ENCODE results near the gene FAIM2. TPM values are rescaled to one million over a fixed set of nuclear protein-coding genes. Genes with fewer than 3 reads are reported as not detected.

Gene FAIM2
- total RNA-seq, 1 donor from 2014 or later, result 0.47 TPM

DNA sequence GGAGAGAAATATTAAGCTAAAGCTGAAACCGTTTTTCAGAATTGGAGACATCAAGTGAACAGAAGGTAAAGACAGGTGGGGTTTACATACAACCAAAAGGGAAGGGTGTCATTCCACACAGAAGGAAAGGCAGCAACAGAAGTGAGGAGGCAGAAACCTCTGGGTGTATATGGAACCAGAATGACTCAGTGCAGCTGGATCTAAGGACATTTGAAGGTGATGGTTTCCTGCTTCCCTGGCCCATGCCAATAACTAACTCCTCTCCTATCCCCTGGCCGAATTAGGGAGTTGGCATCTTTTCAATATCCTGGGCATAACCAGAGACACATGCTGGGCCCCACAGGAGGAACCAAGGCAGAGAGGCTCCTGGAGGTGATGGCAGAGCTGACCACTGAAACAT is 83.9 kb downstream of the FAIM2 start:
- no peak for DNase-seq (ENCODE audit: low spot score)
- TF ChIP-seq, protein P1, sequence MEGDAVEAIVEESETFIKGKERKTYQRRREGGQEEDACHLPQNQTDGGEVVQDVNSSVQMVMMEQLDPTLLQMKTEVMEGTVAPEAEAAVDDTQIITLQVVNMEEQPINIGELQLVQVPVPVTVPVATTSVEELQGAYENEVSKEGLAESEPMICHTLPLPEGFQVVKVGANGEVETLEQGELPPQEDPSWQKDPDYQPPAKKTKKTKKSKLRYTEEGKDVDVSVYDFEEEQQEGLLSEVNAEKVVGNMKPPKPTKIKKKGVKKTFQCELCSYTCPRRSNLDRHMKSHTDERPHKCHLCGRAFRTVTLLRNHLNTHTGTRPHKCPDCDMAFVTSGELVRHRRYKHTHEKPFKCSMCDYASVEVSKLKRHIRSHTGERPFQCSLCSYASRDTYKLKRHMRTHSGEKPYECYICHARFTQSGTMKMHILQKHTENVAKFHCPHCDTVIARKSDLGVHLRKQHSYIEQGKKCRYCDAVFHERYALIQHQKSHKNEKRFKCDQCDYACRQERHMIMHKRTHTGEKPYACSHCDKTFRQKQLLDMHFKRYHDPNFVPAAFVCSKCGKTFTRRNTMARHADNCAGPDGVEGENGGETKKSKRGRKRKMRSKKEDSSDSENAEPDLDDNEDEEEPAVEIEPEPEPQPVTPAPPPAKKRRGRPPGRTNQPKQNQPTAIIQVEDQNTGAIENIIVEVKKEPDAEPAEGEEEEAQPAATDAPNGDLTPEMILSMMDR (IDR thresholded peaks at IDR 0.05), result no peak
- Mint-ChIP-seq H3K27me3 (ENCODE audit: low read depth) (no peaks in the 10 kb centered on the region), H3K27ac (ENCODE audit: unreplicated experiment) (peak overlapping the region; percentile 6), H3K4me1 (ENCODE audit: low read depth) (peaks cover 33% of the 10 kb centered on the region), H3K4me3 (ENCODE audit: unreplicated experiment) (no peak overlapping the region), H3K9me3 (ENCODE audit: low read depth) (no peaks in the 10 kb centered on the region), H3K36me3 (ENCODE audit: low read depth) (peaks cover 12% of the 10 kb centered on the region)

DNA sequence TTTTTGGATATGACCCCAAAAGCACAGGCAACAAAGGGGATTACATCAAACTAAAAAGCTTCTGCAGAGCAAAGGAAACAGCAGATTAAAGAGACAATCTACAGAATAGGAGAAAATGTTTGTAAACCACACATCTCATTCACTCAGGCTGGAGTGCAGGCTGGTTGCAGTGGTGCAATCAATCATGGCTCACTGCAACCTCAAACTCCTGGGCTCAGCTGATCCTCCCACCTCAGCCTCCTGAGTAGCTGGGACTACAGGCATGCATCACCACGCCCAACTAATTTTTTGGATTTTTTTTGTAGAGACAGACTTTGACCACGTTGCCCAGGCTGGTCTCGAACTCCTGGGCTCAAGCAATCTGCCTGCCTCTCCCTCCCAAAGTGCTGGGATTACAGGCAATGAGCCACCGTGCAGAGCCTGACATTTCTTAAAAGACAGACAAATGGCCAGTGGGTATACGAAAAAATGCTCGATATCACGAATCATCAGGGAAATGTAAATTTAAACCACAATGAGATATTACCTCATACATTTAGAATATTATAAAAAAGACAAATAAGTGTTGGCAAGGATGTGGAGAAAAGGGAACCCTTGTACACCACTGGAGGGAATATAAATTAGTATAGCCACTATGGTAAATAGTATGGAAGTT is 85.3 kb downstream of the FAIM2 start:
- H3K9me3 Mint-ChIP-seq (ENCODE audit: low read depth), result no peaks in the 10 kb centered on the region
- DNase-seq (ENCODE audit: low spot score), result no peak

More for the DNA sequence above, 85.3 kb downstream of the FAIM2 start:
- H3K27ac Mint-ChIP-seq (ENCODE audit: unreplicated experiment), result no peak overlapping the region
- H3K36me3 Mint-ChIP-seq (ENCODE audit: low read depth), result peaks cover 14% of the 10 kb centered on the region
- TF ChIP-seq, protein P1 (IDR thresholded peaks at IDR 0.05), result no peak
- no peaks in the 10 kb centered on the region for H3K27me3 Mint-ChIP-seq (ENCODE audit: low read depth)
- peaks cover 27% of the 10 kb centered on the region for H3K4me1 Mint-ChIP-seq (ENCODE audit: low read depth)
- H3K4me3 Mint-ChIP-seq (ENCODE audit: unreplicated experiment), result no peak overlapping the region

Other genes starting within 250 kb of the FAIM2 start
- 49.4 to 55.8 TPM (median 55.6 TPM) in 3 replicates for gene FMNL3, start 196.5 kb downstream of the FAIM2 start, total RNA-seq
- 321 to 344 TPM (median 335 TPM) in 3 replicates for gene TMBIM6, start 162.3 kb downstream of the FAIM2 start, total RNA-seq
- gene NCKAP5L, start 75.5 kb downstream of the FAIM2 start, total RNA-seq, result 36.3 to 47.6 TPM (median 46.0 TPM) in 3 replicates
- 3.1 to 3.3 TPM (median 3.3 TPM) in 3 replicates for gene BCDIN3D, start 60.8 kb downstream of the FAIM2 start, total RNA-seq
- gene AQP2, start 46.8 kb upstream of the FAIM2 start, total RNA-seq, result not detected in 3 replicates
- gene AQP5, start 58.0 kb upstream of the FAIM2 start, total RNA-seq, result 0.20 TPM in 1 of 3 replicates, not detected in the others
- not detected in 3 replicates for gene AQP6, start 69.0 kb upstream of the FAIM2 start, total RNA-seq
- 25.7 to 31.0 TPM (median 28.4 TPM) in 3 replicates for gene RACGAP1, start 121.6 kb upstream of the FAIM2 start, total RNA-seq
- gene ASIC1, start 153.7 kb upstream of the FAIM2 start, total RNA-seq, result 2.5 to 4.4 TPM (median 3.9 TPM) in 3 replicates
- gene SMARCD1, start 181.4 kb upstream of the FAIM2 start, total RNA-seq, result 50.8 to 55.7 TPM (median 52.0 TPM) in 3 replicates
- gene GPD1, start 200.1 kb upstream of the FAIM2 start, total RNA-seq, result 0.46 TPM in 1 of 3 replicates, not detected in the others
- 37.8 to 53.1 TPM (median 44.7 TPM) in 3 replicates for gene COX14, start 208.3 kb upstream of the FAIM2 start, total RNA-seq

Data from chondrocyte (in vitro differentiated cells).